NB4 (cell line): ENCODE results near the gene PDILT.

ENCODE experiments used
- POLR2A ChIP-seq: IDR thresholded peaks from 2 replicates; pipeline ENCODE4 v1.6.1; 2011; ENCODE audit warnings: mild to moderate bottlenecking; ENCODE audit not compliant: insufficient read length; ENCODE audit errors: extremely low read depth
- TF ChIP-seq, protein P1 (sequence below): IDR thresholded peaks from one replicate; pipeline ENCODE4 v1.5.1; 2012; ENCODE audit warnings: low read depth, low read length
- TF ChIP-seq, protein P2 (sequence below): IDR thresholded peaks from 2 replicates; pipeline ENCODE4 v1.6.1; 2011; ENCODE audit warnings: low read depth, low read length

DNA sequence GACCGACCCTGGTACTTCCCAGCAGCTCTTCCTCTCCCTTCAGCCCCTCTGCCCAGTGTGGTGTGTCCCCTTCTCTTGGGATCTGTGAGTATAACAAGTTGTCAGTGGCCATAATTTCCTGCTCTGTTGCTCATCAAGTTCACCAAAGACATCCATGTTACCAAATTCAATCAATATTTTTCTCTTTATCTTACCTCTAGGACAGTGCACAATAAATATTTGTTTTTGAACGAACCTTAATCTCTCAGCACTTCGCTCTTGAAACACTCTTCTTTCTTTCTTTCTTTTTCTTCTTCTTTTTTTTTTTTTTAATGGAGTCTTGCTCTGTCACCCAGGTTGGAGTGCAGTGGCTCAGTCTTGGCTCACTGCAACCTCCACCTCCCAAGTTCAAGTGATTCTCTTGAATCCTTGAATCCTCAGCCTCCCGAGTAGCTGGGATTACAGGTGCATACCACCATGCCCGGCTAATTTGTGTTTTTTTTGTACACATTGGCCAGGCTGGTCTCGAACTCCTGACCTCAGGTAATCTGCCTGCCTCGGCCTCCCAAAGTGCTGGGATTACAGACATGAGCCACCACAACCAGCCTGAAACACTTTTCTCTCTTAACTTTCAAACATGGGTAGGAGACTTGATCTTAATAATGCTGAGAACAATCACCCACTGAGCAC is 49.3 kb downstream of the PDILT start:
- TF ChIP-seq, protein P1, sequence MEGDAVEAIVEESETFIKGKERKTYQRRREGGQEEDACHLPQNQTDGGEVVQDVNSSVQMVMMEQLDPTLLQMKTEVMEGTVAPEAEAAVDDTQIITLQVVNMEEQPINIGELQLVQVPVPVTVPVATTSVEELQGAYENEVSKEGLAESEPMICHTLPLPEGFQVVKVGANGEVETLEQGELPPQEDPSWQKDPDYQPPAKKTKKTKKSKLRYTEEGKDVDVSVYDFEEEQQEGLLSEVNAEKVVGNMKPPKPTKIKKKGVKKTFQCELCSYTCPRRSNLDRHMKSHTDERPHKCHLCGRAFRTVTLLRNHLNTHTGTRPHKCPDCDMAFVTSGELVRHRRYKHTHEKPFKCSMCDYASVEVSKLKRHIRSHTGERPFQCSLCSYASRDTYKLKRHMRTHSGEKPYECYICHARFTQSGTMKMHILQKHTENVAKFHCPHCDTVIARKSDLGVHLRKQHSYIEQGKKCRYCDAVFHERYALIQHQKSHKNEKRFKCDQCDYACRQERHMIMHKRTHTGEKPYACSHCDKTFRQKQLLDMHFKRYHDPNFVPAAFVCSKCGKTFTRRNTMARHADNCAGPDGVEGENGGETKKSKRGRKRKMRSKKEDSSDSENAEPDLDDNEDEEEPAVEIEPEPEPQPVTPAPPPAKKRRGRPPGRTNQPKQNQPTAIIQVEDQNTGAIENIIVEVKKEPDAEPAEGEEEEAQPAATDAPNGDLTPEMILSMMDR = no peak
- TF ChIP-seq, protein P2, sequence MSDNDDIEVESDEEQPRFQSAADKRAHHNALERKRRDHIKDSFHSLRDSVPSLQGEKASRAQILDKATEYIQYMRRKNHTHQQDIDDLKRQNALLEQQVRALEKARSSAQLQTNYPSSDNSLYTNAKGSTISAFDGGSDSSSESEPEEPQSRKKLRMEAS = no peak
- no peak for TF ChIP-seq POLR2A
